GM23248 (cell line): ENCODE data around the gene HNMT.

ENCODE experiments used
- EZH2 ChIP-seq: fragments of 200-600 bp; sonication (generic); IDR thresholded peaks from 2 replicates; pipeline ENCODE4 v1.6.1; 2018; ENCODE audit warnings: antibody characterized with exemption, mild to moderate bottlenecking; ENCODE audit not compliant: insufficient read depth, poor library complexity, severe bottlenecking
- EZH2phosphoT487 ChIP-seq: fragments of 200-600 bp; sonication (generic); IDR thresholded peaks from 2 replicates; pipeline ENCODE4 v1.6.1; 2018; ENCODE audit warnings: antibody characterized with exemption, moderate library complexity, mild to moderate bottlenecking, low read depth; ENCODE audit not compliant: insufficient read depth

DNA sequence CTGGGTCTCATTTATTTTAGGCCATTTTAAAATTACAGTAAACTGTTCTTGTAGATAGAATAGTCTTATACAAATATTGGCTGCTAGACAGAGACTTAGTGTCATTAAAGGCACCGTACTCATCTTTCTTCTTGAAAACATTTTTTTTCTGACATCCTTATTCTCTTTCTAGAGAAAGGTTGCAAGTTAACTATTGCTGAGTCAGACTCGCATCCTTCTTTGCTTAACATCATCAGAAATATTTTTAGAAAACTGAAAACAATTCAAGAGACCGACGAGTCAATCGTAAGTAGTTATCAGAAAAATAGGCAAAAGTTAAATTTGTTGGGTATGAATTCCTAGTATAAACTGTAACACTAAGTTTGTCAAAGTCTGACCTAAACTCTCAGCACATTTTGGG is 72.2 kb downstream of the HNMT start:
- TF ChIP-seq EZH2 (no peak), EZH2phosphoT487 (no peak)
